Occipital lobe (tissue), 2 donors: ENCODE data around the gene SETD3. TPM values are rescaled to one million over a fixed set of nuclear protein-coding genes. Genes with fewer than 3 reads are reported as not detected.

Source experiments
- DNase-seq: peaks from one replicate; lab custom pipeline; 2025; lab: John Stamatoyannopoulos, UW
- total RNA-seq: library from RNA; depleted of rRNA; stranded (reverse); fragments of >200 nt; gene quantifications from one replicate; pipeline ENCODE4 v1.2.3, GENCODE V29; 2014

The SETD3 gene
- total RNA-seq = 78.8 TPM

GRCh38 chr14:99479906-99480869, at the start of gene SETD3:
Gene SETD3 (minus strand): TSS chr14:99480859. CDS start chr14:99465805, 15,054 bp downstream.
- no peak for DNase-seq

- DNase-seq = no peak
Observed at GRCh38 chr14:99529899-99530298, 49.2 kb upstream of the SETD3 start.

- DNase-seq = no peak
Observed at GRCh38 chr14:99527427-99528076, 46.9 kb upstream of the SETD3 start.

GRCh38 chr14:99527026-99527425, 46.4 kb upstream of the SETD3 start:
- no peak for DNase-seq

- DNase-seq = no peak
Observed at GRCh38 chr14:99525699-99526080, 45.0 kb upstream of the SETD3 start.

GRCh38 chr14:99524804-99525698, 44.4 kb upstream of the SETD3 start:
- no peak for DNase-seq

GRCh38 chr14:99524091-99524661, 43.5 kb upstream of the SETD3 start:
- DNase-seq = no peak

- DNase-seq = no peak
Observed at GRCh38 chr14:99523704-99524055, 43.0 kb upstream of the SETD3 start.

- DNase-seq = no peak
Observed at GRCh38 chr14:99522934-99523703, 42.5 kb upstream of the SETD3 start.

GRCh38 chr14:99522457-99522891, 41.8 kb upstream of the SETD3 start:
- no peak for DNase-seq

- no peak for DNase-seq
Observed at GRCh38 chr14:99522025-99522401, 41.4 kb upstream of the SETD3 start.

GRCh38 chr14:99521176-99522024, 40.7 kb upstream of the SETD3 start:
- DNase-seq = no peak

GRCh38 chr14:99520571-99521081, 40.0 kb upstream of the SETD3 start:
- DNase-seq = no peak

- DNase-seq = no peak
Observed at GRCh38 chr14:99519931-99520421, 39.3 kb upstream of the SETD3 start.

- no peak for DNase-seq
Observed at GRCh38 chr14:99519347-99519881, 38.8 kb upstream of the SETD3 start.

- no peak for DNase-seq
Observed at GRCh38 chr14:99518441-99519346, 38.0 kb upstream of the SETD3 start.

GRCh38 chr14:99517643-99518381, 37.2 kb upstream of the SETD3 start:
- no peak for DNase-seq
